ENCODE results near the gene TNXB.
"Not testable (repeated sequence)": the region's sequence is repeated elsewhere in the genome, so short reads cannot be mapped to it uniquely, and the experiment has no call there.

Gene TNXB

GRCh38 chr6:32109114-32109764 lies at the start of gene TNXB:
Gene TNXB (minus strand): TSS chr6:32109338. CDS start chr6:32098198, 11,140 bp downstream.
- DNase-seq (ENCODE audit: low spot score), result no peak

- DNase-seq (ENCODE audit: low spot score), result no peak
Observed at GRCh38 chr6:32158052-32158451, 48.9 kb upstream of the TNXB start.

GRCh38 chr6:32156891-32157290 lies 47.8 kb upstream of the TNXB start:
- no peak for DNase-seq (ENCODE audit: low spot score)

- DNase-seq (ENCODE audit: low spot score), result peak; percentile 29
Observed at GRCh38 chr6:32154514-32155161, 45.5 kb upstream of the TNXB start.

GRCh38 chr6:32153564-32154513 lies 44.7 kb upstream of the TNXB start, which contains the start of gene PPT2:
Gene PPT2 (plus strand): TSS chr6:32154141. CDS start chr6:32154595, 454 bp downstream.
- peak; percentile 86 for DNase-seq (ENCODE audit: low spot score)

GRCh38 chr6:32152769-32153563 lies 43.8 kb upstream of the TNXB start:
- DNase-seq (ENCODE audit: low spot score), result no peak

GRCh38 chr6:32151863-32152768 lies 43.0 kb upstream of the TNXB start, which contains the start of gene PRRT1:
Gene PRRT1 (minus strand): TSS chr6:32151939. CDS start chr6:32151827, 112 bp downstream.
- DNase-seq (ENCODE audit: low spot score), result no peak

GRCh38 chr6:32151181-32151862 lies 42.2 kb upstream of the TNXB start:
- DNase-seq (ENCODE audit: low spot score), result no peak

- no peak for DNase-seq (ENCODE audit: low spot score)
Observed at GRCh38 chr6:32149932-32150870, 41.1 kb upstream of the TNXB start.

GRCh38 chr6:32149092-32149755 lies 40.1 kb upstream of the TNXB start:
- DNase-seq (ENCODE audit: low spot score), result no peak

GRCh38 chr6:32148289-32149091 lies 39.4 kb upstream of the TNXB start:
- peak; percentile 74 for DNase-seq (ENCODE audit: low spot score)

GRCh38 chr6:32147401-32148132 lies 38.4 kb upstream of the TNXB start:
- DNase-seq (ENCODE audit: low spot score), result no peak

GRCh38 chr6:32146687-32147086 lies 37.5 kb upstream of the TNXB start:
- DNase-seq (ENCODE audit: low spot score), result no peak

GRCh38 chr6:32146287-32146686 lies 37.1 kb upstream of the TNXB start:
- no peak for DNase-seq (ENCODE audit: low spot score)

- not testable (repeated sequence) for DNase-seq (ENCODE audit: low spot score)
Observed at GRCh38 chr6:32144238-32144637, 35.1 kb upstream of the TNXB start.

GRCh38 chr6:32140420-32141046 lies 31.4 kb upstream of the TNXB start:
- no peak for DNase-seq (ENCODE audit: low spot score)

Data from kidney capillary endothelial cell (primary cell).